Measurements from ENCODE around the gene ACBD7.
A peak's percentile ranks its signal among the peaks of the same experiment; 100 is the strongest.

The ACBD7 gene

DNA sequence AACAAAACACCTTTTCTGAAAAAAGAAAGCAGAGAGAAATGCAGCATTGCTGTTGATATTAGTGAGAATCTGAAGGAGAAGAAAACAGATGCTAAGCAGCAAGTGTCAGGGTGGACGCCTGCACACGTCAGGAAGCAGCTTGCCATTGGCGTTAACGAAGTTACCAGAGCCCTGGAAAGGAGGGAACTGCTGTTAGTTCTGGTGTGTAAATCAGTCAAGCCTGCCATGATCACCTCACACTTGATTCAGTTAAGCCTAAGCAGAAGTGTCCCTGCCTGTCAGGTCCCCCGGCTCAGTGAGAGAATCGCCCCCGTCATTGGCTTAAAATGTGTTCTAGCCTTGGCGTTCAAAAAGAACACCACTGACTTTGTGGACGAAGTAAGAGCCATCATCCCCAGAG is 14.9 kb upstream of the ACBD7 start:
- Histone ChIP-seq H3K4me3 (ENCODE audit: low read depth in 1 of 2, low read length in 2 of 2) (no peak overlapping the region), H3K27ac (ENCODE audit: low read length) (no peak overlapping the region), H4K20me1 (ENCODE audit: insufficient read depth, low read length) (peaks cover 13% of the 10 kb centered on the region), H3K36me3 (ENCODE audit: insufficient read depth, low read length) (peaks cover 77% of the 10 kb centered on the region), H3K27me3 (ENCODE audit: insufficient read depth, low read length, poor library complexity) (no peaks in the 10 kb centered on the region), H3K79me2 (ENCODE audit: insufficient read depth, low read length) (peaks cover 39% of the 10 kb centered on the region), H3K9ac (ENCODE audit: low read depth, low read length) (no peak overlapping the region), H3K4me2 (ENCODE audit: insufficient read depth, low read length) (no peak overlapping the region), H3K4me1 (ENCODE audit: insufficient read depth, low read length) (peaks cover 18% of the 10 kb centered on the region), H2AFZ (ENCODE audit: low read depth, low read length) (no peak overlapping the region), H3K9me3 (ENCODE audit: insufficient read depth, low read length, severe bottlenecking) (no peaks in the 10 kb centered on the region)
- TF ChIP-seq EZH2 (IDR thresholded peaks at IDR 0.05; ENCODE audit: borderline replicate concordance, low read depth, low read length, severe bottlenecking), result no peak
- TF ChIP-seq, protein P1, sequence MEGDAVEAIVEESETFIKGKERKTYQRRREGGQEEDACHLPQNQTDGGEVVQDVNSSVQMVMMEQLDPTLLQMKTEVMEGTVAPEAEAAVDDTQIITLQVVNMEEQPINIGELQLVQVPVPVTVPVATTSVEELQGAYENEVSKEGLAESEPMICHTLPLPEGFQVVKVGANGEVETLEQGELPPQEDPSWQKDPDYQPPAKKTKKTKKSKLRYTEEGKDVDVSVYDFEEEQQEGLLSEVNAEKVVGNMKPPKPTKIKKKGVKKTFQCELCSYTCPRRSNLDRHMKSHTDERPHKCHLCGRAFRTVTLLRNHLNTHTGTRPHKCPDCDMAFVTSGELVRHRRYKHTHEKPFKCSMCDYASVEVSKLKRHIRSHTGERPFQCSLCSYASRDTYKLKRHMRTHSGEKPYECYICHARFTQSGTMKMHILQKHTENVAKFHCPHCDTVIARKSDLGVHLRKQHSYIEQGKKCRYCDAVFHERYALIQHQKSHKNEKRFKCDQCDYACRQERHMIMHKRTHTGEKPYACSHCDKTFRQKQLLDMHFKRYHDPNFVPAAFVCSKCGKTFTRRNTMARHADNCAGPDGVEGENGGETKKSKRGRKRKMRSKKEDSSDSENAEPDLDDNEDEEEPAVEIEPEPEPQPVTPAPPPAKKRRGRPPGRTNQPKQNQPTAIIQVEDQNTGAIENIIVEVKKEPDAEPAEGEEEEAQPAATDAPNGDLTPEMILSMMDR (IDR thresholded peaks at IDR 0.05; ENCODE audit: borderline replicate concordance, extremely low read depth, low read length, poor library complexity, severe bottlenecking), result no peak
- ATAC-seq (ENCODE audit: insufficient read depth, low read depth) (no peak), DNase-seq (no peak)

DNA sequence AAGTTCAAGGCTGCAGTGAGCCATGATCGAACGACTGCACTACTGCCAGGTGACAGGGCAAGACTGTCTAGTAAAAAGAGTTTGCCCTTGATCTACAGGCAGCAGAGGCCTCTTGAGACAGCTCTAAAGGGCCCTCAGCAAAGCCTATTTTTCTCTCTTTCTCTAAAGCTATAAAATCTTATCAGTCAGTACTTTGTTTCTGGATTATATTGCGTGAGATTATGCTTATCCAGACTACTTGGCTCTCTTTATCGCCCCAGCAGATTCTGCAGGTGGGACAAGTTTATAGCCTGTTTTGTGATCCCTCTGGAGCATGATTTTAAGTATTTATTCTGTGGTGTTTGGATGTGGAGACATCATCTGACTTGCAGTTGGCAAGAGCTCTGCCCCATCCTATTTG is 11.3 kb upstream of the ACBD7 start:
- Histone ChIP-seq H3K9me3 (ENCODE audit: insufficient read depth, low read length, severe bottlenecking) (no peaks in the 10 kb centered on the region), H3K27ac (ENCODE audit: low read length) (no peak overlapping the region), H3K4me3 (ENCODE audit: low read depth in 1 of 2, low read length in 2 of 2) (no peak overlapping the region), H3K4me2 (ENCODE audit: insufficient read depth, low read length) (0 out of 2 replicates have a peak overlapping the region, but pooled peaks have one; percentile 90), H3K79me2 (ENCODE audit: insufficient read depth, low read length) (peaks cover 51% of the 10 kb centered on the region), H3K4me1 (ENCODE audit: insufficient read depth, low read length) (peaks cover 31% of the 10 kb centered on the region), H3K9ac (ENCODE audit: low read depth, low read length) (peak overlapping the region; percentile 14; the same call in 1 of the 2 replicates), H3K36me3 (ENCODE audit: insufficient read depth, low read length) (peaks cover 45% of the 10 kb centered on the region), H2AFZ (ENCODE audit: low read depth, low read length) (no peak overlapping the region), H3K27me3 (ENCODE audit: insufficient read depth, low read length, poor library complexity) (no peaks in the 10 kb centered on the region), H4K20me1 (ENCODE audit: insufficient read depth, low read length) (peaks cover 10% of the 10 kb centered on the region)
- no peak for ATAC-seq (ENCODE audit: insufficient read depth, low read depth)
- TF ChIP-seq, protein P1 (IDR thresholded peaks at IDR 0.05; ENCODE audit: borderline replicate concordance, extremely low read depth, low read length, poor library complexity, severe bottlenecking), result no peak
- no peak for TF ChIP-seq EZH2 (IDR thresholded peaks at IDR 0.05; ENCODE audit: borderline replicate concordance, low read depth, low read length, severe bottlenecking)
- no peak for DNase-seq

DNA sequence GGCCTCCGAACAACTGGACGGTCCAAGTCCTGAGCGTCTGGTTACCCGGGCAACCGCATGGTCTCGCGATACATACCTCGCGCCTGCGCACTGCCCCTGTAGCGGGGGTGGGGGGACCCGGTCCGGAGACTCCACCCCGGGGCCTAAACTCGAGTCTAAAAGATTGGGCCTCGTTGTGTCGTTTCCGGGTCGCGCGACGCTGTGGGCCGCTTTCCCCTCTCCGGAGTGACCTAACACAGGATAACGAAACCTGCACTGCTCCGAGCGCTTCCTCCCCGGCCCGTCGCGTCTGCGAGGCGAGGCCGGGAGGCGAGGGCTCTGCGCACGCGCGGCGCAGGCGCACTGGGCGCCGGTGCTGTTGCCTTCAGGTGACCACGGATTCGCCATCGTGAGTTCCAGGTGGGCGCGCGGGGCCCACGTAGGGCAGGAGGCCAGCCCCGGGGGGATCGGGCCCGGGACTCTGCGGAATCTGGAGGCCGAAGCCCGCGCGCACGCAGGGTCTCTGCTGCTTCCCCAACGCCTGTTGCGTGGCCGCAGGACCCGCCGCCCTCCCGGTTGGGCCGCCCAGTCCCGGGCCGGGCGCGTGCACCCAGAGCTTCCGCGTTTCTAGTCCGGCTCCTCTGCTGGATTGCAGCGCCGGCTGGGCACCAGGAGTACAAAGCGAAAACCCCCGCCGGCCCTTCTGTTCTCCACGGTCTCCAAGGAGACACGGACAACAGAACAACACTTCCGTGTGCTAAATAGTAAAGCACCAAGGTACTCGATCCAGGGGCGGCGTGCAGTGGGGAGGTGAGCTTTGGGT is 8.6 kb upstream of the ACBD7 start, which contains the start of gene RPP38:
RPP38 (plus strand) TSS at position 345 of the 802 bp plus-strand sequence. CDS start 5,960 bp downstream, outside the sequence.
- Histone ChIP-seq H3K4me3 (ENCODE audit: low read depth in 1 of 2, low read length in 2 of 2) (peak within 1 kb of the TSS; percentile 57 to 70), H3K27me3 (ENCODE audit: insufficient read depth, low read length, poor library complexity) (no peaks in the 10 kb centered on the region), H3K36me3 (ENCODE audit: insufficient read depth, low read length) (peaks cover 20% of the 10 kb centered on the region), H4K20me1 (ENCODE audit: insufficient read depth, low read length) (peaks cover 10% of the 10 kb centered on the region), H3K9ac (ENCODE audit: low read depth, low read length) (peak within 1 kb of the TSS; percentile 75), H3K4me2 (ENCODE audit: insufficient read depth, low read length) (peak within 1 kb of the TSS; percentile 90), H3K4me1 (ENCODE audit: insufficient read depth, low read length) (peaks cover 31% of the 10 kb centered on the region), H2AFZ (ENCODE audit: low read depth, low read length) (peak within 1 kb of the TSS; percentile 88), H3K27ac (ENCODE audit: low read length) (peak within 1 kb of the TSS; percentile 89), H3K79me2 (ENCODE audit: insufficient read depth, low read length) (peaks cover 49% of the 10 kb centered on the region), H3K9me3 (ENCODE audit: insufficient read depth, low read length, severe bottlenecking) (no peaks in the 10 kb centered on the region)
- ATAC-seq (ENCODE audit: insufficient read depth, low read depth) (peak; percentile 86), DNase-seq (peak; percentile 92)
- no peak for TF ChIP-seq EZH2 (IDR thresholded peaks at IDR 0.05; ENCODE audit: borderline replicate concordance, low read depth, low read length, severe bottlenecking)
- TF ChIP-seq, protein P1 (IDR thresholded peaks at IDR 0.05; ENCODE audit: borderline replicate concordance, extremely low read depth, low read length, poor library complexity, severe bottlenecking), result no peak

Data from DND-41 (cell line).